Measurements from ENCODE around the gene CCDC177.

GRCh38 chr14:69582212-69582611 lies 7.5 kb upstream of the CCDC177 start:
- TF ChIP-seq, protein P1, sequence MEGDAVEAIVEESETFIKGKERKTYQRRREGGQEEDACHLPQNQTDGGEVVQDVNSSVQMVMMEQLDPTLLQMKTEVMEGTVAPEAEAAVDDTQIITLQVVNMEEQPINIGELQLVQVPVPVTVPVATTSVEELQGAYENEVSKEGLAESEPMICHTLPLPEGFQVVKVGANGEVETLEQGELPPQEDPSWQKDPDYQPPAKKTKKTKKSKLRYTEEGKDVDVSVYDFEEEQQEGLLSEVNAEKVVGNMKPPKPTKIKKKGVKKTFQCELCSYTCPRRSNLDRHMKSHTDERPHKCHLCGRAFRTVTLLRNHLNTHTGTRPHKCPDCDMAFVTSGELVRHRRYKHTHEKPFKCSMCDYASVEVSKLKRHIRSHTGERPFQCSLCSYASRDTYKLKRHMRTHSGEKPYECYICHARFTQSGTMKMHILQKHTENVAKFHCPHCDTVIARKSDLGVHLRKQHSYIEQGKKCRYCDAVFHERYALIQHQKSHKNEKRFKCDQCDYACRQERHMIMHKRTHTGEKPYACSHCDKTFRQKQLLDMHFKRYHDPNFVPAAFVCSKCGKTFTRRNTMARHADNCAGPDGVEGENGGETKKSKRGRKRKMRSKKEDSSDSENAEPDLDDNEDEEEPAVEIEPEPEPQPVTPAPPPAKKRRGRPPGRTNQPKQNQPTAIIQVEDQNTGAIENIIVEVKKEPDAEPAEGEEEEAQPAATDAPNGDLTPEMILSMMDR (IDR thresholded peaks at IDR 0.05; ENCODE audit: low read length), result no peak
- no peak for TF ChIP-seq EZH2 (IDR thresholded peaks at IDR 0.05; ENCODE audit: borderline replicate concordance, low read length)
